Testis (tissue), 3 donors: ENCODE measurements around the gene NKAPD1. TPM values are rescaled to one million over a fixed set of nuclear protein-coding genes. Genes with fewer than 3 reads are reported as not detected.
"Not testable (repeated sequence)": the region's sequence is repeated elsewhere in the genome, so short reads cannot be mapped to it uniquely, and the experiment has no call there.

Source experiments
- DNase-seq: peaks from one replicate; pipeline ENCODE4 v3.0.0-alpha.2; 2019
- H3K27ac ChIP-seq, 2 donors: fragments of 200-600 bp; sonication (generic); one replicate each; pipeline ENCODE4 v1.5.1; 2019
- H3K27me3 ChIP-seq: fragments of 200-600 bp; sonication (generic); one replicate; pipeline ENCODE4 v1.5.1; 2019
- H3K36me3 ChIP-seq: fragments of 200-600 bp; sonication (generic); one replicate; pipeline ENCODE4 v1.5.1; 2017; ENCODE audit warnings: low read depth; ENCODE audit errors: missing control alignments
- H3K4me1 ChIP-seq: fragments of 200-600 bp; sonication (generic); one replicate; pipeline ENCODE4 v1.5.1; 2019
- H3K4me3 ChIP-seq, 2 donors: fragments of 200-600 bp; sonication (generic); one replicate each; pipeline ENCODE4 v1.5.1; 2017 to 2019
- H3K9me3 ChIP-seq: fragments of 200-600 bp; sonication (generic); one replicate; pipeline ENCODE4 v1.5.1; 2017
- POLR2A ChIP-seq: fragments of 450-650 bp; IDR thresholded peaks from one replicate; pipeline ENCODE4 v1.6.1; 2017; ENCODE audit warnings: antibody characterized with exemption, mild to moderate bottlenecking, moderate library complexity
- WGBS, 2 donors: methylation state at CpG; one replicate each; pipeline ENCODE4 v1.1.5; 2018; 5-methylcytosine and 5-hydroxymethylcytosine counted together
- intact Hi-C: fragments of 100-400 bp; cut with DNase I; formaldehyde crosslinking; loops from one replicate; pipeline ENCODE4 v1.15.1; 2023; ENCODE audit warnings: low total_unique reads
- polyA plus RNA-seq: library from polyadenylated mRNA; stranded (reverse); fragments of 350-450 nt; fragmentation: Illumina TruSeq; extraction: RNeasy Lipid Tissue Mini Kit (QIAGEN cat#74804); gene quantifications from one replicate; pipeline ENCODE4 v1.2.3, GENCODE V29; 2014; ENCODE audit warnings: low read depth, low replicate concordance; ENCODE audit not compliant: insufficient read depth
- total RNA-seq, 2 donors: library from RNA; depleted of rRNA; stranded (reverse); fragments of >200 nt; gene quantifications; one replicate each; pipeline ENCODE4 v1.2.3, GENCODE V29; 2016
- TF ChIP-seq, protein P1 (sequence below), 3 experiments: fragments of 450-650 bp in 2 of 3; fragments of 200-600 bp in 1 of 3; sonication (generic) in 1 of 3; IDR thresholded peaks; one replicate each; pipeline ENCODE4 v1.5.1; 2016 to 2019; ENCODE audit warnings: antibody characterized with exemption in 3 of 3, mild to moderate bottlenecking in 2 of 3, moderate library complexity in 1 of 3

Gene NKAPD1
- total and polyA plus RNA-seq, 3 donors from 2014 or later: 14.8 to 20.8 (median 18.7) TPM

DNA sequence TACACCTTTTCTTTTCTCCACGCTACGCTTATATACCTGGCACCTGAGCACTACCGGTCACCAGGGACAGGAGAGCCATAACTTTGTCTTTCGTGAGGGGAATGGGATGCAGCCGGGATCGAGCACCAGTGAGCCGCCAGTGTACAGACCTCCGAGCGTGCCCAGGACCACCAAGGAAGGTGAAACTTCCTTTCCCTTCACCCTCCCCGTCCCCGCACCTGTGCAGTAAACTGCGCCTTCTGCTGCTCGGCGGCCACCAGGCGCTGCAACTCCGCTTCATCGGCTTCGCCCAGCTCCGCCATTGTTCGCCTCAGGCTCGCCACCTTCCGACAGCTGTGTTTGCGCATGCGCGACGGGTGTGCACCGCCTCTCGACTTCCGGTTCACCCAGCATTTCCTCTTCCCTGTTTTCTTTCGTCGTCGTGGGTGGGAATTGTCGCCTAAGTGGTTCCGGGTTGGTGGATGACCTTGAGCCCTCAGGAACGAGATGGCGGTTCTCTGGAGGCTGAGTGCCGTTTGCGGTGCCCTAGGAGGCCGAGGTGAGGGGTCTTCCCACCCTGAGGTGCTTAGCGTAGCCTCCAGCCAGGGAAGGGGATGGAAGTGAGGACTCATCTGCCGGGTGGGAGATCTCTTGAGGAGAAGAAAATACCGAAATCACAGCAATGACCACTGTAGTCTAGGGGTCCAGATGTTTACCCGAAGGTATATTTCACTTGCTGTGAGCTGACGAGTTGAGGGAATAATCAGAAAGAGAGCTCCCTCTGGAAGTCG lies 12.5 kb downstream of the NKAPD1 start, which contains the start of the genes SDHD and TIMM8B:
SDHD (plus strand) TSS at position 452 of the 770 bp plus-strand sequence; CDS start at position 487, 35 bp downstream.
TIMM8B (minus strand) TSS at position 335 of the 770 bp plus-strand sequence; CDS start at position 302, 33 bp downstream.
- DNase-seq: peak; percentile 96
- 0% methylated on average over 39 to 45 of the region's 45 CpGs for WGBS, 2 donors
- Histone ChIP-seq H3K27me3 (no peaks in the 10 kb centered on the region), H3K4me1 (peaks cover 15% of the 10 kb centered on the region), H3K36me3 (no peaks in the 10 kb centered on the region), H3K27ac (peak within 1 kb of the TSS; percentile 53 to 80), H3K9me3 (no peaks in the 10 kb centered on the region), H3K4me3 (peak within 1 kb of the TSS; percentile 83 to 91)
- TF ChIP-seq, protein P1, sequence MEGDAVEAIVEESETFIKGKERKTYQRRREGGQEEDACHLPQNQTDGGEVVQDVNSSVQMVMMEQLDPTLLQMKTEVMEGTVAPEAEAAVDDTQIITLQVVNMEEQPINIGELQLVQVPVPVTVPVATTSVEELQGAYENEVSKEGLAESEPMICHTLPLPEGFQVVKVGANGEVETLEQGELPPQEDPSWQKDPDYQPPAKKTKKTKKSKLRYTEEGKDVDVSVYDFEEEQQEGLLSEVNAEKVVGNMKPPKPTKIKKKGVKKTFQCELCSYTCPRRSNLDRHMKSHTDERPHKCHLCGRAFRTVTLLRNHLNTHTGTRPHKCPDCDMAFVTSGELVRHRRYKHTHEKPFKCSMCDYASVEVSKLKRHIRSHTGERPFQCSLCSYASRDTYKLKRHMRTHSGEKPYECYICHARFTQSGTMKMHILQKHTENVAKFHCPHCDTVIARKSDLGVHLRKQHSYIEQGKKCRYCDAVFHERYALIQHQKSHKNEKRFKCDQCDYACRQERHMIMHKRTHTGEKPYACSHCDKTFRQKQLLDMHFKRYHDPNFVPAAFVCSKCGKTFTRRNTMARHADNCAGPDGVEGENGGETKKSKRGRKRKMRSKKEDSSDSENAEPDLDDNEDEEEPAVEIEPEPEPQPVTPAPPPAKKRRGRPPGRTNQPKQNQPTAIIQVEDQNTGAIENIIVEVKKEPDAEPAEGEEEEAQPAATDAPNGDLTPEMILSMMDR (IDR thresholded peaks at IDR 0.05): peak in 2 of 3 experiments; percentile 16 to 20
- TF ChIP-seq POLR2A: no peak
- intact Hi-C loops: no loop called here

DNA sequence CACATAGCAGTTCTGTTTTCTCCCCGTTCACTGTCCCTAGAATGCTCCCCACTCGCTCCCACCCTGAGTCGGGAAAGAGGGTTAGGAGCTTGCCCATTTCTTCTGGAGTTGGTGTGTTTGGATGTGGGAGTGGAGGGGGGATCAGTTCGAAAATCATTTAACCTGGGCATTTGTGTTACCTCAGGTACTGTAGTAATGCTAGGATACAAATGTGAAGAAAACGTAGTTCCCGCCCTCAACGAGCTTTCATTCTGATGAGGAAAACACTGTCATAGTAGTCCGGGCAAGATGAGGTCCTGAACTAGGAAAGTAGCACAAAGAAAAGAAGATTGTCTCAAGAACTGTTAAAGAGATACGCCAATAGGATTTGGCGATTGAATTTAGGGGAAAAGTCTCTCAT lies 13.1 kb downstream of the NKAPD1 start:
- peaks cover 15% of the 10 kb centered on the region for H3K4me1 ChIP-seq

GRCh38 chr11:112095302-112095701 lies 21.2 kb downstream of the NKAPD1 start:
- DNase-seq, intact Hi-C loops, H3K4me3 ChIP-seq, H3K4me1 ChIP-seq, H3K36me3 ChIP-seq, H3K27ac ChIP-seq, H3K9me3 ChIP-seq, H3K27me3 ChIP-seq: not testable (repeated sequence)
- WGBS, 2 donors: 96 to 97% methylated on average over 2 of the region's 2 CpGs

More for the DNA sequence above, 13.1 kb downstream of the NKAPD1 start:
- DNase-seq: no peak
- H3K4me3 ChIP-seq: peak overlapping the region; percentile 83 to 91
- no peaks in the 10 kb centered on the region for H3K9me3 ChIP-seq
- H3K27ac ChIP-seq: peak overlapping the region; percentile 53 to 80
- TF ChIP-seq, protein P1 (IDR thresholded peaks at IDR 0.05): no peak
- TF ChIP-seq POLR2A: no peak
- 10 to 14% methylated on average over 10 of the region's 10 CpGs for WGBS, 2 donors
- H3K27me3 ChIP-seq: no peaks in the 10 kb centered on the region
- H3K36me3 ChIP-seq: no peaks in the 10 kb centered on the region
- intact Hi-C loops: no loop called here

DNA sequence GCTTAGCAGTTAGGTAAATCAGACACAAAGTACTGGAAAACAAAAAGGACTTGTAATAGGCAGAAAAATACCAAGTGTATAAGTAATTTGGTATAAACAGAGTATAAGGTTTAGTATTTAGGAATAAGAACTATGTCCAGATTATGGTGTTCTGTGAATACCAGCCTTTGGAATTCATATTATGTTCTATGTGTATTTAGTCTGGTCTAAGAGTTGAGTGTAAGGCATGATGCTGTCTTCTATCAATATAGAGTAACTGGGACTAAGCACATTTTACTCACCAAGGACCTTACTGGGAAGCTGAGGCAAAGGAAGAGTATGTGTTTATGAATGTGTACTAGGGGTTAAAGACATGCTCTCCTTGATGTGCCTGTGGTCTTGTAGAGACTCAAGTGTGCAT lies 22.1 kb downstream of the NKAPD1 start:
- intact Hi-C loops: no loop called here

GRCh38 chr11:112097734-112098528 lies 23.8 kb downstream of the NKAPD1 start:
- Histone ChIP-seq H3K4me1 (no peaks in the 10 kb centered on the region), H3K9me3 (no peaks in the 10 kb centered on the region), H3K36me3 (no peaks in the 10 kb centered on the region), H3K4me3 (no peak overlapping the region), H3K27me3 (no peaks in the 10 kb centered on the region), H3K27ac (no peak overlapping the region)
- no peak for DNase-seq
- WGBS, 2 donors: 84 to 85% methylated on average over 11 of the region's 11 CpGs
- TF ChIP-seq, protein P1 (IDR thresholded peaks at IDR 0.05): no peak
- no peak for TF ChIP-seq POLR2A
- intact Hi-C loops: no loop called here

More for the DNA sequence above, 22.1 kb downstream of the NKAPD1 start:
- H3K27ac ChIP-seq: no peak overlapping the region
- H3K4me3 ChIP-seq: no peak overlapping the region
- no peak for DNase-seq
- no peaks in the 10 kb centered on the region for H3K9me3 ChIP-seq
- no peak for TF ChIP-seq POLR2A
- no peaks in the 10 kb centered on the region for H3K4me1 ChIP-seq
- no peaks in the 10 kb centered on the region for H3K36me3 ChIP-seq
- H3K27me3 ChIP-seq: no peaks in the 10 kb centered on the region
